Head of caudate nucleus (tissue), 42 donors: ENCODE results near the gene MDH2.
A peak's percentile ranks its signal among the peaks of the same experiment; 100 is the strongest.
"Not testable (repeated sequence)": the region's sequence is repeated elsewhere in the genome, so short reads cannot be mapped to it uniquely, and the experiment has no call there.

ENCODE experiments used
- DNase-seq, 42 donors: peaks; one replicate each; pipeline versions ENCODE4 v3.0.0 to v3.0.0-alpha.2; 2020 to 2021; ENCODE audit warnings: mixed read lengths in 7 of 42
- intact Hi-C: fragments of 100-400 bp; cut with DNase I; formaldehyde crosslinking; loops from one replicate; pipeline ENCODE4 v1.15.0; 2022

MDH2 gene

DNA sequence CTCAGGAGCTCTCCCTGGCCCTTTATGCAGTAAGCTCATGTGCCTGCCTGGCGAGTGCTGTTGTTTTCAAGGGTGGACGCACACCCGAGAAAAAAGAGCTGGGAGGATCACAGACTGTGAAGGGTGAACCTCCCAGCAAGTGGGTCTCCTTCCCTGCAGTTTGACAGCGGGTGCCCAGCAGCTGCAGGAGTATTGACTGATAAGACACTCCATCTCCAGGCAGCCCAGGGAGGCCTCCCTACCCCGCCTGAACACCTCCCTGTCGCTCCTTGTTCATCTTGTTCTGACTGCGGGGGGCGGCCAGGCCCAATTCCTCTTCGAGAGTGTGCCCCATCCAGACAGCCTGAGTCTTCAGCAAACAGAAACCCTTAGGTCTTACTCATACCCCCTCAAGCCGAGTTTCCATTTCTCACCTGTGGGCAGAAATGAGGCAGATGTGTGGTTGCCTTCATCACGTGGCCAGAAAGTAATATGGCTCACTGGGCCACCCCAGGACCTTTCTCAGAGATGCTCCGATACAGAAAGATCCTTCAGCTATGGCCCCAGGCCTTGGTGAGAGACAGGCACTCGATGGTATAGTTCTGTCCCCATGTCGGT, 17.2 kb downstream of the MDH2 start:
- DNase-seq: no peak
- intact Hi-C loops: no loop called here

DNA sequence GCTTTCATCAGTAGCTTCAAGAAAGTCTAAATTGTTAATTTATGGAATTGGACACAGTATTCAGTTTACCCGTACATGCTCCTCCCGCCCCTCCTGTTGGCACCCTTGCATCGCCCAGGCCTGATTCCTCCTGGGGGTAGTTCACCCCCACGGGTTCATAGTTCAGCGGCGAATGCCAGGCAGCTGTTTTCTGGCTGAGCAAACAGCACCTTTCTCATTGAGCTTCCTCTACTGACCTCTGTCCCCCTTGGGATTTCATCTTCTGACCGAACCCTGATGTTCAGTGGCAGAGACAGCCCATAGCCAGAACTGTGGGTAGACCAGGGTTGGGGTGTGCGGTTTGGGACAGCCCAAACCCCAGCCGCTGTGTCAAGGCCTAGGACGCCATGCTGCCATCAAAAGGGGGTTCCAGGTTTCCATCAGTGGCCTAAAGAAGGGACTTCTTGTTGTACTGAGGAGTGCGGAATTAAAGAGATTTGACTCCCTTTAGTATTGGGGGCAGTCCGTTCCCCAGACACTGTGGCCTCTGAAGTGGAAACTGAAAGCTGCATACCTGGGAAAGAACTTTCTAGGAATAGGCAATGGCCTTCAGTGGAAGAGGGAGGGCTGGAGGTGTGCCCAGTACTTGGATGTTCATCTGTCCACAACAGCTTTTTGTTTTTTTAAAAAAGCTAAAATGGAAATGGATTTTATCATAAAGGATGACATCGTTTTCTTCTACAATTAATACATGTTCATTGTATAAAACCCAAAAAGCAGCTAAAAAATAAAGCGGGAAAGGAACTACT, 19.0 kb downstream of the MDH2 start:
- intact Hi-C loops: no loop called here
- no peak for DNase-seq

DNA sequence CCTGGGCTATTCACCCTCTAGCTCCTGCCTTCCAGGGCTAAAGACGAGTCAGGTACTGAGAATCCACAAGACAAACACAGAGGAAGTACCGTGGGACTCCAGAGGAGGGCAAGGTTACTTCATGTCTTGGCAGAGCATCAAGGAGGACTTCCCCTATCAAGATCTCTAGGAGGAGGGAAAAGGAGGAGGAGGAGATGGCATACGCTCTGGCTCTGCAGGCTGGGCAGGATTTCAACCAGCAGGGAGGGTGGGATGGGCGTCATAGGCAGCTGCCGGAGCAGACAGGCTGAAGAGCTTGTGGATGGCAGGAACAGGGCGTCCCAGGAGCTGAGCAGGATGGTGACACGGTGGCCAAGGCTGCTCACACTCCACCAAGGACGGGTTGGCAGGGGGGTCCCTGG, 21.3 kb downstream of the MDH2 start:
- intact Hi-C loops: no loop called here
- peak in 33 of 42 donors; percentile 11 to 65 (median 33) for DNase-seq

DNA sequence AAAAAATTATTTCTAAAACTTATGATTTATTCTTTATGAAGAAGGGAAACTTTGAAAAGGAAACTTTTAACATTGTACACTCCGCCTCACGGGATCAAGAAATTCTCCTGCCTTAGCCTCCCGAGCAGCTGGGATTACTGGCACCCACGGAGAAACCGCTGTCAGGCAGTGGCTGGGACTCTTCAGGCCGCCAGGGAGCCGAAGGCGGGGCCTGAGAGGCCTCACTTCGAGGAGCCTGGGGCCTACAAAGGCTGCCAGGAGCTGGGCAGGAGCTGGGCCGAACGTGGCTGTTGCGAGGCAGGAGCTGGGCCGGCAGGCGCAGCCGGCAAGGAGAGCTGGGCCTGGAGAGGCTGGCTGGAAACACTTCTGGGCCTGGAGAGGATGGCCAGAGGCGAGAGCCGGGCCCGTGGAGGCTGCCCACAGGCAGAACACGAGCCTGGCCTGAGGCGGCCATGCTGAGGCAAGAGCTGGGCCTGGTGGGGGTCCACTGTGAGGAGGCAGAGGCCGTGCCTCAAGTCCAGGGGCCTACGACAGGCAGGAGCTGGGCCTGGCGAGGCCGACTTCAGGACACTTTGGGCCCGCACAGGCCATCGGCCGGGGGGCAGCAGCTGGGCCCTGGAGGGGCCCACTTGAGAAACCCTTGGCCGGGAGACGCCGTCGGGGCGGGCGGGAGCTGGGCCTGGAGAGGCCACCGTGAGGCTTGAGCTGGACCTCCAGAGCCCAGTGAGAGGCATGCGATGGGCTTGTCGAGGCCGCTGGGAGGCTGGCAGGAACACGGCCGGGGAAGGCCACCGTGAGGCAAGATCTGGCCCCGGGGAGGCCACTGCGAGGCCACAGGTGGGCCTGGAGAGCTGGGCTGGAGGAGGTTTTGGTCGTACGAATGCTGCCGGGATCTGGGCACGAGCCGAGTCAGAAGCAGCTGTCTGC, 23.7 kb downstream of the MDH2 start:
- intact Hi-C loops: no loop called here
- no peak for DNase-seq

DNA sequence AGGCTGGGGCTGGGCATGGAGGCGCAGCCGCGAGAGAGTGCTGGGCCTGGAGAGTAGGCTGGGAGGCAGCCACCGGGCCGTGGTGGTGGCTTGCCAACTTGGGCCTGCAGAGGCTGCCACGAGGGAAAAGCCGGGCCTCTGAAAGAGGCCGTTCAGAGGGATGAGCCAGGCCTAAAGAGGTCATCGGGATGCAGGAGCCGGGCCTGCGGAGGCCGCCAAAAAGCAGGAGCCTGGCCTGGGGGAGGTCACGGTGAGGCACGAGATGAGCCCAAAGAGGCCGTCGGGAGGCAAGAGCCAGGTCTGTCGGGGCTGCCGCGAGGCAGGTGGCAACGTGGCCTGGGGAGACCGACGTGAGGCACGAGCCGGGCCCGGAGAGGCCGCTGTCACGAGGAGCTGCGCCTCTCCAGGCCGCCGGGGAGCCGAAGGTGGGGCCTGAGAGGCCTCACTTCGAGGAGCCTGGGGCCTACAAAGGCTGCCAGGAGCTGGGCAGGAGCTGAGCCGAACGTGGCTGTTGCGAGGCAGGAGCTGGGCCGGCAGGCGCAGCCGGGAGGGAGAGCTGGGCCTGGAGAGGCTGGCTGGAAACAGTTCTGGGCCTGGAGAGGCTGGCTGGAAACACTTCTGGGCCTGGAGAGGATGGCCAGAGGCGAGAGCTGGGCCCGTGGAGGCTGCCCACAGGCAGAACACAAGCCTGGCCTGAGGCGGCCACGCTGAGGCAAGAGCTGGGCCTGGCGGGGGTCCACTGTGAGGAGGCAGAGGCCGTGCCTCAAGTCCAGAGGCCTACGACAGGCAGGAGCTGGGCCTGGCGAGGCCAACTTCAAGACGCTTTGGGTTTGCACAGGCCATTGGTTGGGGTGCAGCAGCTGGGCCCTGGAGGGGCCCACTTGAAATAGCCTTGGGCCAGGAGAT, 24.6 kb downstream of the MDH2 start:
- intact Hi-C loops: no loop called here
- DNase-seq: no peak

DNA sequence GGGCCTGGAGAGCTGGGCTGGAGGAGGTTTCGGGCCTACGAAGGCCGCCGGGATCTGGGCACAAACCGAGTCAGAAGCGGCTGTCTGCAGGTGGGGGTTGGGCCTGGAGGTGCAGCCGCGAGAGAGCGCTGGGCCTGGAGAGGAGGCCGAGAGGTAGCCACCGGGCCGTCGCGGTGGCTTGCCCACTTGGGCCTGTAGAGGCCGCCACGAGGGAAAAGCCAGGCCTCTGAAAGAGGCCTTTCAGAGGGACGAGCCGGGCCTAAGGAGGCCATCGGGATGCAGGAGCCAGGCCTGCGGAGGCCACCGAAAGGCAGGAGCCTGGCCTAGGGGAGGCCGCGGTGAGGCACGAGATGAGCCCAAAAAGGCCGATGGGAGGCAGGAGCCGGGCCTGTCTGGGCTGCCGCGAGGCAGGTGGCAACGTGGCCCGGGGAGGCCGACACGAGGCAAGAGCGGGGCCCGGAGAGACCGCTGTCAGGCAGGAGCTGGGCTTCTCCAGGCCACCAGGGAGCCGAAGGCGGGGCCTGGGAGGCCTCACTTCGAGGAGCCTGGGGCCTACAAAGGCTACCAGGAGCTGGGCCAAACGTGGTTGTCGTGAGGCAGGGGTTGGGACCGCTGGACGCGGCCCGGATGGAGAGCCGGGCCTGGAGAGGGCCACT, 25.6 kb downstream of the MDH2 start:
- DNase-seq: no peak

DNA sequence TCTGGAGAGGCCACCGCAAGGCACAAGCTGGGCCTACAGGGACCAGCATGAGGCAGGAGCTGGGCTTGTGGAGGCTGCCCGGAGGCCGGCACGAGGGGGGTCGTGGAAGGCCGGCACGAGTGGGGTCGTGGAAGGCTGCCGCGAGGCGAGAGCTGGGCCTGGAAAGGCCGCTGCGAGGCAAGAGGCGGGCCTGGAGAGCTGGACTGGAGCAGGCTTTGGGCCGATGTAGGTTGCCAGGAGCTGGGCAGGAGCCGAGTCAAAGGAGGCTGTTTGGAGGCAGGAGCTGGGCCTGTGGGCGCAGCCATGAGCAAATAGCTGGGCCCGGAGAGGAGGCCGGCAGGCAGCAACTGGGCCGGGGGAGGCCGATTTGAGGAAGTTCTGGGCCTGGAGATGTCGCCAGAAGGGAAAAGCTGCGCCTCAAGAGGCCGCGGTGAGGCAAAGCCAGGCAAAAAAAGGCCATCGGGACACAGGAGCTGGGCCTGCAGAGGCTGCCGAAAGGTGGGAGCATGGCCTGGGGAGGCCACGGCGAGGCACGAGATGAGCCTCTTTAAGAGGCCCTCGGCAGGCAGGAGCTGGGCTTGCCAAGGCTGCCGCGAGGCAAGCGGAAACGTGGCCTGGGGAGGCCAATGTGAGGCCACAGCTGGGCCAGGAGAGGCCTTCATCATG, 26.5 kb downstream of the MDH2 start:
- intact Hi-C loops: no loop called here

More for the DNA sequence above, 25.6 kb downstream of the MDH2 start:
- intact Hi-C loops: no loop called here

DNA sequence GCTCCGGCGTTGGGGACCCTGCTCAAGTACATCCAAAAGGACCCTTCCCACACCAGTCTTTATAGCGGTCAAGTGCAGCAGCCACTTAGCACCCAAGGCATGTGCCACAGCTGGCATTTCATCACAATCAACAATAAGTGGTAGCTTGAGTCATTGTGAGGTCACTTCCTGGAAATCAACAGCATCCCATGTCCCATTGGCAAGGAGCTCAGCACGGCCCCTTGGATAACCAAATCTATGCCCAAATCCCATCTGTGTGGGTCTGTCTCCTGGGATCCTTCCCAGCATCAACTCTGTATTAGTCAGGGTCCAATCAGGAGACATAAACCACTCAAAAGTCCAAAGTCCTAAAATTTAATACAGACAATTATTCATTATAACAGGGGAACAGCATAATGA, 27.1 kb downstream of the MDH2 start:
- intact Hi-C loops: no loop called here
- no peak for DNase-seq

More for the DNA sequence above, 26.5 kb downstream of the MDH2 start:
- DNase-seq: no peak

DNA sequence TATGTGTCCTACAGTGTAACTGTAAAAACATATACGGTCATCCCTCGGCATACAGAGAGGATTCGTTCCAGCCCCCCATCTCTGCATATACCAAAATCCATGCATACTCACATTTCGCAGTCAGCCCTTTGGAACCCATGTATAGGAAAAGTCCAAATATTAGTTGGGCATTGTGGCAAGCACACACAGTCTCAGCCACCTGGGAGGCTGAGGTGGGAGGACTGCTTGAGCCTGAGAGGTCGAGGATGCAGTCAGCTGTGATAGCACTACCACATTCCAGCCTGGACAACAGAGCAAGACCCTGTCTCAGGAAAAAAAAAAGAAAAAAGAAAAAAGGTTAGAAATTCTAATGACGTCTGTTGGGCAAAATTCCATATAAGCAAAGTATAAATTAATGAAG, 29.1 kb downstream of the MDH2 start:
- intact Hi-C loops: no loop called here
- no peak for DNase-seq

DNA sequence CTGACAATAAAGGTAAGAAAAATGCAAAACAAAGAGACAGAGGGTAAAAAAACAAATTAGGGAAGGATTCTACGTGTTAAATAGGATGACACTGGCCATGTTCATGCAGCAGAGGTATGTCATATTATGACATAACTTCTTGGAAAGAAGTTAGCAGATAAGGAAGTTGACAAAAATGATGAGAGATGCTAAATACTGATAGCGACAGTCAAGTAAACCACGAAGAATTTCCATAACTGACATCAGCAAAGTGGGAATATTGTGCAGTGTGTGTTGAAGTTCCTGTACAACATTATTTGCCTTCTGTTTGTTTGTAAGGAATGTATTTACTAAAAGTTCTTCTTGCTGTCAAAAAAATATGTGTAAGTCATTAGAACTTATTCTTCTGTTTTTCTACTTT, 29.5 kb downstream of the MDH2 start:
- intact Hi-C loops: no loop called here
- DNase-seq: no peak

DNA sequence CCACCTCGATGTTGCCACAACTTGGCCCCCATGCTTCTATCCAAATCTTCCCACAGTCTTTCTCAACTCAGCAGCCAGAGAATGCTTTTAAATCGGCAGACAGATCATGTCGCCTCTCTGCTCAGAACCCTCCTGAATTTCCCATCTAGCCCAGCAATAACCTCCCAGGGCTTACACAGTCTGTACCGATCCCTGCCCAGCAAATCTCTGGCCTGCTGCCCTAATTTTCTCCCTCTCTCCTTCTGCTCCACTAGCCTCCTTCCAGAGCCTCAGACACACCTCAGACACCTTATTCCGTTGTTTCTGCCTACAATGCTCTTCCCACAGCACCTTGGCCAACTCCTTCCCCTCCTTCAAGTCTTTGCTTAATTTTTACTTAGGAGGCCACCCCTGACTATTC, 32.3 kb downstream of the MDH2 start:
- intact Hi-C loops: no loop called here
- DNase-seq: no peak

DNA sequence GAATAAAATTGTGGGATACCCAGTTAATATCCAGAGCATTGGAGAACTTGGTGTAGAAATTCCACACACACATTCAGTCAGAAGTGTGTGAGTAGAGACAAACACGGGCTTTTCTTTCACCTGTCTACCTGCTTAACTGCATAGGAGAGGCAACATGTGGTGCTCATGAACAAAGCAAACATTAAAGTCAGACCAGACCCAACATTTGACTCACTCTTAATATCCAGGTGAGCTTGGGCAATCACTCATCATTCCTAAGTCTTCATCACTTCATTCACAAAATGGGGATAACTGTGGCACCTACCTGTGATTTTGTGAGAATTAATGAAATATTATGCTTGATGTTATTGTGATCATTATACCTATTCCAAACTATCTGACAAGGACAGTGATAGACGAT, 36.2 kb downstream of the MDH2 start:
- DNase-seq, intact Hi-C loops: not testable (repeated sequence)

DNA sequence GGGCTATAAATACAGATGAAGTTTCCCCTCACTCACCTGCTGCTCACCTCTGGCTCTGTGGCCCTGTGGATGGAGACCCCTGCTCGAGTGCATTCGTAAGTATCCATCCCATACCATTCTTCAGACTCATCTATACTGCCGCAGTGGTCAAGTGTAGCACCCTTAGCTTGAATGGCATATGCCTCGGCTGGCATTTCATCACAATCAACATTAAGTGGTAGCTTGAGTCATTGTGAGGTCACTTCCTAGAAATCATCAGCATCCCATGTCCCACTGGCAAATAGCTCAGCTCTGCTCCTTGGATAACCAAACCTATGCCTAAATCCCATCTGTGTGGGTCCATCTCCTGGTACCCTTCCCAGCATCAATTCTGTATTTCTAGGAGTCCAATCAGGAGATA, 38.2 kb downstream of the MDH2 start:
- no peak for DNase-seq
- intact Hi-C loops: no loop called here

DNA sequence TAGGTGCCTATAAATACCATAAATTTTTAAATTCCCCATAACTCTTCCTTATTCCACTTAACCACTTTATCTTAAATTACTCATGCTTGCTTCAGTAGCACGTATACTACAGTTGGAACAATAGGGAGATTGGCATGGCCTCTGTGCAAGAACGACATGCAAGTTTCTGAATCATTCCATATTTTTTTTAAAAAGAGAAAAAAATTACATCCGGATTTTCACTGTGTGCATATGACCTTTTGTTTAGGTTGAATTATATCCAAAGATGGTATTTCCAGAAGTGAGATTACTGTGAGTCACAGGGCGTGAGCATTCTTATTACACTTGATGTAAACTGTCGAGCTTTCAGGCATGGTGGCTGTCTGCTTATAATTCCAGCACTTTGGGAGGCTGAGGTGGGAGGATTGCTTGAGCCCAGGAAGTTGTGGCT, 39.5 kb downstream of the MDH2 start:
- intact Hi-C loops, DNase-seq: not testable (repeated sequence)

DNA sequence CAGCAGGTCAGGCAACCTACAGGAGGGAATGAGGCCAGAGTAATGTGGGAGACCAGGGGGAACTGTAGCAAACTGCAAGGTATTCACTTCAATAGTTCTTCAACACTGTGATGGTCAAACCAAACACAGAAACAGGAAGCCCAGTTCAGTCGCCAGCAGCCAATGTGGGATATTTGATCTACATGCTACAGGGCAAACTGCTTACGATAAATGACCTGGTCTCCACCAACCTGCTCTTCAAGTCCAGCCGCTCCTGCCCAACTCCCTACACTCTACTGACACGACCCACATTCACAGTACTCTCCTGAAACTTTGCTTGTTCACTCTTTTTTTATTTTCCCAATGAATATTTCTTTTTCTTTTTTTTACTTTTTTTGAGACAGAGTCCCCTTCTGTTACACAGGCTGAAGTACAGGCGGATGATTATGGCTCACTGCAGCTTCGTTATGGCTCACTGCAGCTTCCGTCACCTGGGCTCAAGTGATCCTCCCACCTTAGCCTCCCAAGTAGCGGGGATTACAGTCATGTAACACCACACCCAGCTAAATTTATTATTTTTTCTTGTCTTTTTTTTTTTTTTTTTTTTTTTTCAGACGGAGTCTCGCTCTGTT, 42.1 kb downstream of the MDH2 start:
- peak in 1 of 42 donors; percentile 18 for DNase-seq
- intact Hi-C loops: no loop called here

DNA sequence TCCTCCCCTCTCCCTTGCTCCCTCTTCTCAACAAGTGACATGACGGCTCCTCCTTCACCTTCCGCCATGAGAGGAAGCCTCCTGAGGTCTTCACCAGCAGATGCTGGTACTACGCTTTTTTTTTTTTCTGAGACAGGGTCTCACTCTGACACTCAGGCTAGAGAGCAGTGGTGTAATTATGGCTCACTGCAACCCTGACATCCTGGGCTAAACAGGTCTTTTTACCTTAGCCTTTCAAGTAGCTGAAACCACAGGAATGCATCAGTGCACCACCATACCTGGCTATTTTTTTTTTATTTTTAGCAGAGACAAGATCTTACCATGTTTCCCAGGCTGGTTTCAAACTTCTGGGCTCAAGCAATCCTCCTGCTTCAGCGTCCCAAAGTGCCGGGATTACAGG, 43.6 kb downstream of the MDH2 start:
- intact Hi-C loops: no loop called here
- DNase-seq: no peak

DNA sequence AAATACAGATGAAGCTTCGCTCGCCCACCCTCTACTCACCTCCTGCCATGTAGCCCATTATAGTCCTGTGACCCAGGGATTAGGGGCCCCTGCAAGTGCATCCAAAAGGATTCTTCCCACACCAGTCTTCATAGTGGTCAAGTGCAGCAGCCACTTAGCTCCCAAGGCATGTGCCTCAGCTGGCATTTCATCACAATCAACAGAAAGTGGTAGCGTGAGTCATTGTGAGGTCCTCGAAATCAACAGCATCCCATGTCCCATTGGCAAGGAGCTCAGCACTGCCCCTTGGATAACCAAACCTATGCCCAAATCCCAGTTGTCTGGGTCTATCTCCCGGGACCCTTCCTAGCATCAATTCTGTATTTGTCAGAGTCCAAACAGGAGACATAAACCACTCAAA, 45.6 kb downstream of the MDH2 start:
- intact Hi-C loops, DNase-seq: not testable (repeated sequence)
